Prostate gland (tissue), 2 donors: ENCODE measurements around the gene ZNF561.
A peak's percentile ranks its signal among the peaks of the same experiment; 100 is the strongest.

Experiments used
- CTCF ChIP-seq, 4 experiments: fragments of 200-600 bp in 2 of 4; fragments of 450-650 bp in 2 of 4; sonication (generic) in 2 of 4; IDR thresholded peaks; 1 replicate in 3 of 4; 2 replicates in 1 of 4; pipeline ENCODE4 v1.5.1; 2016 to 2019; ENCODE audit warnings: antibody characterized with exemption in 4 of 4, mild to moderate bottlenecking in 2 of 4, moderate library complexity in 2 of 4
- POLR2A ChIP-seq: fragments of 450-650 bp; IDR thresholded peaks from one replicate; pipeline ENCODE4 v1.6.1; 2016; ENCODE audit warnings: antibody characterized with exemption, mild to moderate bottlenecking
- POLR2AphosphoS5 ChIP-seq: sonication (generic); formaldehyde crosslinking; IDR thresholded peaks from one replicate; pipeline ENCODE4 v1.6.1; 2017; ENCODE audit warnings: antibody characterized with exemption

DNA sequence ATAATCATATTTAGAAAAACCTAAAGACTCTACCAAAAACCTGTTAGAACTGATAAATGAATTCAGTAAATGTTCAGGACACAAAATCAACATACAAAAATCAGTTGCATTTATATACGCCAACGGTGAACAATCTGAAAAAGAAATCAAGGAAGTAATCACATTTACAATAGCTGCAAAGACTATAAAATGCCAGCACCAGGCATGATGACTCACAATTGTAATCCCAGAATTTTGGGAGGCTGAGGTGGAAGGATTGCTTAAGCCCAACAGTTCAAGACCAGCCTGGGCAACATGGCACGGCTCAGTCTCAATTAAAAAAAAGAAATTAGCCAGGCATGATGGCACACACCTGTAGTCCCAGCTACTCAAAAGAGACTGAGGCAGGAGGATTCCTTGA lies 46.9 kb upstream of the ZNF561 start:
- TF ChIP-seq CTCF (IDR thresholded peaks at IDR 0.05): no peak
- TF ChIP-seq POLR2A: no peak
- TF ChIP-seq POLR2AphosphoS5: peak; percentile 32
